ENCODE measurements around the gene PSMD4.
A peak's percentile ranks its signal among the peaks of the same experiment; 100 is the strongest.
"Not testable (repeated sequence)": the region's sequence is repeated elsewhere in the genome, so short reads cannot be mapped to it uniquely, and the experiment has no call there.

The PSMD4 gene

GRCh38 chr1:151254217-151255213, at the start of gene PSMD4:
TSS of gene PSMD4 (plus strand) at chr1:151254734. CDS start at chr1:151254783, 49 bp downstream.
- DNase-seq, result peak; percentile 90 to 94

GRCh38 chr1:151205381-151205965, 49.1 kb upstream of the PSMD4 start:
- DNase-seq, result not testable (repeated sequence)

GRCh38 chr1:151210830-151211229, 43.7 kb upstream of the PSMD4 start:
- DNase-seq, result no peak

- peak in 1 of 2 experiments; percentile 14 for DNase-seq
Observed at GRCh38 chr1:151211972-151212705, 42.4 kb upstream of the PSMD4 start.

- no peak for DNase-seq
Observed at GRCh38 chr1:151213560-151213959, 41.0 kb upstream of the PSMD4 start.

- DNase-seq, result no peak
Observed at GRCh38 chr1:151221616-151222015, 32.9 kb upstream of the PSMD4 start.

GRCh38 chr1:151222130-151222529, 32.4 kb upstream of the PSMD4 start:
- DNase-seq, result no peak

- DNase-seq, result no peak
Observed at GRCh38 chr1:151235235-151235634, 19.3 kb upstream of the PSMD4 start.

GRCh38 chr1:151237678-151238466, 16.7 kb upstream of the PSMD4 start:
- no peak for DNase-seq

GRCh38 chr1:151238467-151238739, 16.1 kb upstream of the PSMD4 start:
- no peak for DNase-seq

- DNase-seq, result no peak
Observed at GRCh38 chr1:151242442-151242841, 12.1 kb upstream of the PSMD4 start.

- DNase-seq, result no peak
Observed at GRCh38 chr1:151243683-151244216, 10.8 kb upstream of the PSMD4 start.

GRCh38 chr1:151246786-151247185, 7.7 kb upstream of the PSMD4 start:
- no peak for DNase-seq

- DNase-seq, result peak; percentile 62 to 73
Observed at GRCh38 chr1:151251656-151252470, 2.7 kb upstream of the PSMD4 start.

GRCh38 chr1:151255381-151255780, 847 bp downstream of the PSMD4 start:
- no peak for DNase-seq

- DNase-seq, result no peak
Observed at GRCh38 chr1:151259351-151259750, 4.8 kb downstream of the PSMD4 start.

- no peak for DNase-seq
Observed at GRCh38 chr1:151265446-151266236, 11.1 kb downstream of the PSMD4 start.

GRCh38 chr1:151266315-151266714, 11.8 kb downstream of the PSMD4 start:
- no peak for DNase-seq

GRCh38 chr1:151266821-151267220, 12.3 kb downstream of the PSMD4 start:
- no peak for DNase-seq

- no peak for DNase-seq
Observed at GRCh38 chr1:151267760-151268159, 13.2 kb downstream of the PSMD4 start.
